GM13977 (cell line): ENCODE measurements around the gene PEX5L.
A peak's percentile ranks its signal among the peaks of the same experiment; 100 is the strongest.

Experiments
- DNase-seq: peaks from one replicate; pipeline ENCODE4 v3.0.0; 2012; ENCODE audit warnings: low spot score
- CTCF ChIP-seq: IDR thresholded peaks from 2 replicates; pipeline ENCODE4 v1.5.1; 2012; ENCODE audit warnings: mild to moderate bottlenecking, control low read depth; ENCODE audit not compliant: insufficient read depth; ENCODE audit errors: extremely low read depth, missing control alignments
- in situ Hi-C: fragments of 300-500 bp; cut with MboI; formaldehyde crosslinking; loops from one replicate; pipeline ENCODE4 v1.12.0; 2022; ENCODE audit warnings: low sequenced_read_pairs, low pct_unique_long_range_greater_than_20kb, mixed read lengths, inconsistent platforms; ENCODE audit not compliant: unreplicated experiment

Gene PEX5L

GRCh38 chr3:179812096-179812382, 224.7 kb downstream of the PEX5L start:
- in situ Hi-C loops, result no loop called here
- TF ChIP-seq CTCF, result no peak

GRCh38 chr3:179811321-179812095, 225.2 kb downstream of the PEX5L start:
- in situ Hi-C loops, result no loop called here
- peak; percentile 61 for TF ChIP-seq CTCF
- peak; percentile 57 for DNase-seq

More at GRCh38 chr3:179812096-179812382, 224.7 kb downstream of the PEX5L start:
- DNase-seq, result no peak

GRCh38 chr3:179809639-179810038, 227.1 kb downstream of the PEX5L start:
- in situ Hi-C loops, result no loop called here
- TF ChIP-seq CTCF, result no peak

GRCh38 chr3:179807588-179807987, 229.1 kb downstream of the PEX5L start:
- no peak for TF ChIP-seq CTCF
- DNase-seq, result no peak
- in situ Hi-C loops, result no loop called here

More at GRCh38 chr3:179809639-179810038, 227.1 kb downstream of the PEX5L start:
- DNase-seq, result no peak

GRCh38 chr3:179806177-179806576, 230.6 kb downstream of the PEX5L start:
- in situ Hi-C loops, result no loop called here
- DNase-seq, result no peak
- TF ChIP-seq CTCF, result no peak

GRCh38 chr3:179801856-179802255, 234.9 kb downstream of the PEX5L start:
- in situ Hi-C loops, result no loop called here
- no peak for TF ChIP-seq CTCF
- DNase-seq, result no peak
